Aorta (tissue), 5 donors: ENCODE data around the gene KIF7. TPM values are rescaled to one million over a fixed set of nuclear protein-coding genes. Genes with fewer than 3 reads are reported as not detected.

Source experiments
- ATAC-seq: fragments of 200-7000 bp; cut with Tn5 transposase; one replicate; pipeline ENCODE4 v1.9.1; 2022; ENCODE audit warnings: moderate library complexity; ENCODE audit not compliant: low FRiP score
- DNase-seq, 2 donors: peaks; one replicate each; pipeline ENCODE4 v3.0.0-alpha.2; 2020
- H3K27ac ChIP-seq, 2 donors: one replicate each; pipeline ENCODE4 v1.5.1; 2013; ENCODE audit warnings: low read length in 2 of 2, mild to moderate bottlenecking in 2 of 2, moderate library complexity in 2 of 2, control low read depth in 1 of 2, inconsistent platforms in 1 of 2, low read depth in 1 of 2
- H3K27me3 ChIP-seq, 2 donors: one replicate each; pipeline ENCODE4 v1.6.1; 2013; ENCODE audit warnings: control low read depth in 1 of 2, low read length in 1 of 2, mild to moderate bottlenecking in 1 of 2, moderate library complexity in 1 of 2; ENCODE audit not compliant: insufficient read depth in 2 of 2, control insufficient read depth in 1 of 2
- H3K36me3 ChIP-seq, 2 donors: one replicate each; pipeline ENCODE4 v1.6.1; 2013; ENCODE audit warnings: control low read depth in 1 of 2, low read length in 1 of 2, mild to moderate bottlenecking in 1 of 2; ENCODE audit not compliant: insufficient read depth in 2 of 2, control insufficient read depth in 1 of 2
- H3K4me1 ChIP-seq, 2 donors: one replicate each; pipeline ENCODE4 v1.6.1; 2013; ENCODE audit warnings: low read length in 2 of 2, control low read depth in 1 of 2, mild to moderate bottlenecking in 1 of 2, moderate library complexity in 1 of 2; ENCODE audit not compliant: insufficient read depth in 2 of 2, control insufficient read depth in 1 of 2
- H3K4me3 ChIP-seq, 2 donors: one replicate each; pipeline ENCODE4 v1.5.1; 2013; ENCODE audit warnings: low read length in 2 of 2, control low read depth in 1 of 2, mild to moderate bottlenecking in 1 of 2
- H3K9me3 ChIP-seq: one replicate; pipeline ENCODE4 v1.6.1; 2013; ENCODE audit warnings: mild to moderate bottlenecking, low read length; ENCODE audit not compliant: control insufficient read depth
- WGBS, 2 donors: extraction: QIAGEN DNeasy Blood & Tissue Kit; methylation state at CpG; one replicate each; pipeline ENCODE4 v1.1.7; 2013; 5-methylcytosine and 5-hydroxymethylcytosine counted together
- intact Hi-C, 2 donors: fragments of 100-400 bp; cut with DNase I; formaldehyde crosslinking; loops; one replicate each; pipeline versions ENCODE4 v1.14.2 to v1.15.0; 2022
- polyA plus RNA-seq, 2 donors: library from polyadenylated mRNA; stranded (reverse); fragments of 200-250 nt; gene quantifications; one replicate each; pipeline ENCODE4 v1.2.3, GENCODE V29; 2013
- total RNA-seq, 2 donors: library from RNA; stranded (reverse); fragmentation: NEBNext Ultra II Directional; extraction: Animal tissue kit (Norgen Biotek cat#: 25700); gene quantifications; one replicate each; pipeline ENCODE4 v1.2.1, GENCODE V29; 2021
- donor health status: healthy with polysubstance abuse.
- donor health status: Bipolar disorder and iron deficiency.
- donor health status: DM: no; HTN: no; CAD: no.
- donor health status: DM: no; HTN: no; CAD: no.
- donor health status: DM: yes; HTN: yes; CAD: no.

The KIF7 gene
- total and polyA plus RNA-seq, 4 donors: 3.1 to 17.5 (median 16.3) TPM

DNA sequence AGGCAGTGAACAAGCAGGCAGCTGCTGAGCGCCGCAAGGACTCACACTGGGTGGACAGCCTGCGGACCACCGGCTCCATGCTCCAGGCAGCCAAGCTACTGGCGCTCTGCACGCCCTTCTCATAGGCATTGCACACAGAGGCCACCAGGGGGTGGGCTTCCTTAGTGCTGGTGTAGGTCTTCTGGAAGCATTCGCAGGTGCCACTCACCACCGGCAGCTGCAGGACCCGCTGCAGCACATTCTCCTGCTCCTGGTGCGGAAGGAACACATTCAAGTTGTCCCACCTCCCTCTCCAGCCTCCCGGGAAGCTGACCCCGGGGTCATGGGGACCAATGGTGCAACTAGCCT, 17.9 kb upstream of the KIF7 start:
- Histone ChIP-seq H3K4me1 (peaks cover 0 to 4% of the 10 kb centered on the region in 2 donors), H3K4me3 (no peak overlapping the region), H3K9me3 (no peaks in the 10 kb centered on the region), H3K27ac (peak overlapping the region; percentile 34 to 76), H3K27me3 (no peaks in the 10 kb centered on the region), H3K36me3 (no peaks in the 10 kb centered on the region)
- 68 to 70% methylated on average over 12 of the region's 12 CpGs for WGBS, 2 donors
- DNase-seq (no peak), ATAC-seq (no peak)
- intact Hi-C loops: no loop called here

GRCh38 chr15:89672221-89673164, 17.2 kb upstream of the KIF7 start:
- WGBS, 2 donors: 11 to 19% methylated on average over 12 of the region's 12 CpGs
- DNase-seq (peak; percentile 69 to 82), ATAC-seq (peak; percentile 56)
- H3K27ac ChIP-seq: peak overlapping the region; percentile 34 to 76
- H3K4me3 ChIP-seq: no peak overlapping the region
- H3K36me3 ChIP-seq: no peaks in the 10 kb centered on the region
- H3K4me1 ChIP-seq: peaks cover 0 to 4% of the 10 kb centered on the region in 2 donors
- no peaks in the 10 kb centered on the region for H3K27me3 ChIP-seq
- no peaks in the 10 kb centered on the region for H3K9me3 ChIP-seq
- intact Hi-C loops: no loop called here

GRCh38 chr15:89671687-89672086, 16.4 kb upstream of the KIF7 start:
- peaks cover 0 to 4% of the 10 kb centered on the region in 2 donors for H3K4me1 ChIP-seq
- DNase-seq (no peak), ATAC-seq (no peak)
- H3K27ac ChIP-seq: peak overlapping the region in 1 of 2 donors; percentile 72
- H3K4me3 ChIP-seq: no peak overlapping the region
- no peaks in the 10 kb centered on the region for H3K9me3 ChIP-seq
- 48 to 51% methylated on average over 4 of the region's 4 CpGs for WGBS, 2 donors
- intact Hi-C loops: no loop called here
- H3K27me3 ChIP-seq: no peaks in the 10 kb centered on the region
- H3K36me3 ChIP-seq: no peaks in the 10 kb centered on the region

GRCh38 chr15:89670971-89671560, 15.8 kb upstream of the KIF7 start:
- Histone ChIP-seq H3K4me3 (no peak overlapping the region), H3K36me3 (no peaks in the 10 kb centered on the region), H3K27me3 (no peaks in the 10 kb centered on the region), H3K4me1 (peaks cover 0 to 4% of the 10 kb centered on the region in 2 donors), H3K9me3 (no peaks in the 10 kb centered on the region), H3K27ac (no peak overlapping the region)
- ATAC-seq (no peak), DNase-seq (peak in 1 of 2 donors; percentile 50)
- intact Hi-C loops: no loop called here
- 79 to 83% methylated on average over 12 of the region's 12 CpGs for WGBS, 2 donors

DNA sequence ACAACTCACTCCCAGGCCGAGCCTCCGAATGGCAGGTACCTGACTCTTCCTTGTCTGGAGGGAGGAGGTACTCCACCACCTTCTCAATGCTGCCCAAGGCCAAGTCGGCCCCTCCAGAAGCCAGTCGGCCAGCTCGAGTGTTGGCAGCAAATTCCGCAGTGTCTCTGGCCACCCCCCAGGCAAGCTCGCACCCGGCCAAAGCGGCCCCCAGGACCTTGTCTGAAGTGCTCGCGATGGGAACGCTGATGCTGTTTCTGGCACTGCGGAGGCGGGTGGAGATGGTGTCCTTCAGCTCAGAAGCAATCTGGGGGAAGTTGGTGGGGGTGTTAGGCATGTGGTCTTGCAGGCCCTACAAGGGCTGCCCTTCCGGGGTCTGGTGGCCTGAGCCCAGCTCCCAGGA, 14.7 kb upstream of the KIF7 start:
- DNase-seq: no peak
- H3K36me3 ChIP-seq: no peaks in the 10 kb centered on the region
- no peak overlapping the region for H3K4me3 ChIP-seq
- 92% methylated on average over 15 of the region's 15 CpGs for WGBS, 2 donors
- intact Hi-C loops: no loop called here
- peaks cover 0 to 4% of the 10 kb centered on the region in 2 donors for H3K4me1 ChIP-seq
- no peak for ATAC-seq
- H3K9me3 ChIP-seq: no peaks in the 10 kb centered on the region
- H3K27me3 ChIP-seq: no peaks in the 10 kb centered on the region
- H3K27ac ChIP-seq: no peak overlapping the region

GRCh38 chr15:89669309-89669865, 14.1 kb upstream of the KIF7 start:
- H3K9me3 ChIP-seq: no peaks in the 10 kb centered on the region
- H3K27ac ChIP-seq: no peak overlapping the region
- WGBS, 2 donors: 80 to 85% methylated on average over 8 to 9 of the region's 9 CpGs
- no peaks in the 10 kb centered on the region for H3K36me3 ChIP-seq
- no peaks in the 10 kb centered on the region for H3K27me3 ChIP-seq
- peaks cover 0 to 4% of the 10 kb centered on the region in 2 donors for H3K4me1 ChIP-seq
- intact Hi-C loops: no loop called here
- peak in 1 of 2 donors; percentile 72 for DNase-seq
- no peak for ATAC-seq
- no peak overlapping the region for H3K4me3 ChIP-seq

GRCh38 chr15:89668171-89668570, 12.9 kb upstream of the KIF7 start:
- Histone ChIP-seq H3K9me3 (no peaks in the 10 kb centered on the region), H3K27ac (no peak overlapping the region), H3K4me3 (no peak overlapping the region), H3K4me1 (peaks cover 0 to 4% of the 10 kb centered on the region in 2 donors), H3K27me3 (no peaks in the 10 kb centered on the region), H3K36me3 (no peaks in the 10 kb centered on the region)
- WGBS, 2 donors: 96 to 98% methylated on average over 3 of the region's 3 CpGs
- DNase-seq (no peak), ATAC-seq (no peak)
- intact Hi-C loops: no loop called here

GRCh38 chr15:89667706-89667960, 12.4 kb upstream of the KIF7 start:
- Histone ChIP-seq H3K36me3 (no peaks in the 10 kb centered on the region), H3K27me3 (no peaks in the 10 kb centered on the region), H3K4me3 (no peak overlapping the region), H3K9me3 (no peaks in the 10 kb centered on the region), H3K4me1 (peaks cover 0 to 4% of the 10 kb centered on the region in 2 donors), H3K27ac (no peak overlapping the region)
- intact Hi-C loops: no loop called here
- ATAC-seq: no peak
- no peak for DNase-seq
- WGBS, 2 donors: 97 to 99% methylated on average over 7 of the region's 7 CpGs
